Fibroblast of the aortic adventitia (primary cell): ENCODE results near the gene WDR86. TPM values are rescaled to one million over a fixed set of nuclear protein-coding genes. Genes with fewer than 3 reads are reported as not detected.

ENCODE experiments used
- DNase-seq: peaks from one replicate; pipeline ENCODE4 v3.0.0-alpha.2; 2010; ENCODE audit warnings: low read depth
- H3K4me3 ChIP-seq: 2 replicates; pipeline ENCODE4 v1.5.1; 2011; ENCODE audit warnings: low read depth, mild to moderate bottlenecking, control low read depth, low read length, moderate library complexity
- CTCF ChIP-seq: IDR thresholded peaks from 2 replicates; pipeline ENCODE4 v1.5.1; 2011; ENCODE audit warnings: mild to moderate bottlenecking, low read length, control low read depth, inconsistent platforms; ENCODE audit not compliant: insufficient read depth
- total RNA-seq: library from RNA; depleted of rRNA; stranded (reverse); fragments of >200 nt; gene quantifications from 2 replicates; pipeline ENCODE4 v1.2.3, GENCODE V29; 2012; ENCODE audit warnings: low replicate concordance

The WDR86 gene
- total RNA-seq, 1 donor: 0.45 TPM

- DNase-seq: no peak
- no peak for TF ChIP-seq CTCF
- H3K4me3 ChIP-seq: peak overlapping the region; percentile 81
Observed at GRCh38 chr7:151342102-151342646, 67.7 kb downstream of the WDR86 start.

GRCh38 chr7:151341357-151342101 is 68.3 kb downstream of the WDR86 start, which contains the start of gene NUB1:
Gene NUB1, plus strand, starts transcription at chr7:151341812. Its CDS starts 3,538 bp downstream, at chr7:151345350.
- H3K4me3 ChIP-seq: peak within 1 kb of the TSS; percentile 81
- no peak for TF ChIP-seq CTCF
- DNase-seq: peak; percentile 75

- peak; percentile 21 for TF ChIP-seq CTCF
- peak overlapping the region; percentile 49 for H3K4me3 ChIP-seq
- no peak for DNase-seq
Observed at GRCh38 chr7:151340794-151341356, 69.0 kb downstream of the WDR86 start.

- H3K4me3 ChIP-seq: no peak overlapping the region
- TF ChIP-seq CTCF: no peak
- DNase-seq: no peak
Observed at GRCh38 chr7:151339651-151340382, 70.0 kb downstream of the WDR86 start.

- no peak for TF ChIP-seq CTCF
- no peak overlapping the region for H3K4me3 ChIP-seq
- DNase-seq: no peak
Observed at GRCh38 chr7:151338809-151339208, 71.0 kb downstream of the WDR86 start.

GRCh38 chr7:151337346-151337745 is 72.5 kb downstream of the WDR86 start:
- no peak for TF ChIP-seq CTCF
- DNase-seq: no peak
- H3K4me3 ChIP-seq: no peak overlapping the region
